WTC11 (cell line): ENCODE measurements around the gene CNTN5. TPM values are rescaled to one million over a fixed set of nuclear protein-coding genes. Genes with fewer than 3 reads are reported as not detected.
"Not testable (repeated sequence)": the region's sequence is repeated elsewhere in the genome, so short reads cannot be mapped to it uniquely, and the experiment has no call there.

Experiments used
- ATAC-seq: fragments of 200-7000 bp; cut with Tn5 transposase; 2 replicates; pipeline ENCODE4 v1.10.0; 2021; ENCODE audit warnings: mild to moderate bottlenecking, moderate library complexity
- CTCF ChIA-PET: fragments of 300-600 bp; sonication (Branson Sonifier 250); formaldehyde crosslinking; loops from one replicate; lab custom pipeline; 2021; ENCODE audit warnings: antibody characterized with exemption; lab: Charles Lee
- POLR2A ChIA-PET: fragments of 350-600 bp; sonication (Branson Sonifier 250); formaldehyde crosslinking; loops from one replicate; lab custom pipeline; 2021; ENCODE audit warnings: antibody characterized with exemption; lab: Charles Lee
- DNase-seq: peaks from one replicate; pipeline ENCODE4 v3.0.0; 2021; ENCODE audit warnings: low spot score
- H3K27ac Mint-ChIP-seq: 2 replicates; pipeline ENCODE4 v1.8.0; 2021; ENCODE audit warnings: mixed read lengths
- H3K27me3 Mint-ChIP-seq: 2 replicates; pipeline ENCODE4 v1.8.0; 2021; ENCODE audit warnings: low read depth, mild to moderate bottlenecking, moderate library complexity, mixed read lengths
- H3K36me3 Mint-ChIP-seq: 2 replicates; pipeline ENCODE4 v1.8.0; 2021; ENCODE audit warnings: mixed read lengths
- H3K4me1 Mint-ChIP-seq: 2 replicates; pipeline ENCODE4 v1.8.0; 2022; ENCODE audit warnings: mixed read lengths
- H3K4me3 Mint-ChIP-seq: 2 replicates; pipeline ENCODE4 v1.8.0; 2021; ENCODE audit warnings: mild to moderate bottlenecking, moderate library complexity, mixed read lengths
- H3K9me3 Mint-ChIP-seq: 2 replicates; pipeline ENCODE4 v1.8.0; 2021; ENCODE audit warnings: mixed read lengths
- AR ChIP-seq: fragments of 250-450 bp; sonication (Bioruptor Pico); IDR thresholded peaks from 2 replicates; pipeline ENCODE4 v1.9.0; 2021; ENCODE audit warnings: mild to moderate bottlenecking
- CBFB ChIP-seq: sonication (generic); formaldehyde crosslinking; IDR thresholded peaks from 2 replicates; pipeline ENCODE4 v1.8.1; 2022; ENCODE audit warnings: mild to moderate bottlenecking, low read depth, missing genetic modification reagents
- FOXJ3 ChIP-seq: sonication (generic); formaldehyde crosslinking; IDR thresholded peaks from 2 replicates; pipeline ENCODE4 v1.9.0; 2021; ENCODE audit warnings: missing genetic modification reagents, mild to moderate bottlenecking, borderline replicate concordance
- FOXK1 ChIP-seq: sonication (generic); formaldehyde crosslinking; IDR thresholded peaks from 2 replicates; pipeline ENCODE4 v1.8.0; 2022; ENCODE audit warnings: mild to moderate bottlenecking, moderate library complexity, missing genetic modification reagents
- MYBL2 ChIP-seq: sonication (generic); formaldehyde crosslinking; IDR thresholded peaks from 2 replicates; pipeline ENCODE4 v1.8.1; 2023; ENCODE audit warnings: mild to moderate bottlenecking, moderate library complexity, missing genetic modification reagents
- NR2C2 ChIP-seq: sonication (generic); formaldehyde crosslinking; IDR thresholded peaks from 2 replicates; pipeline ENCODE4 v1.8.0; 2022; ENCODE audit warnings: mild to moderate bottlenecking, missing genetic modification reagents
- NR3C1 ChIP-seq: sonication (generic); formaldehyde crosslinking; conservative IDR thresholded peaks from 2 replicates; pipeline ENCODE4 v1.8.1; 2023; ENCODE audit warnings: low read depth, mild to moderate bottlenecking, missing genetic modification reagents
- OVOL2 ChIP-seq: fragments of 250-450 bp; sonication (Bioruptor Pico); IDR thresholded peaks from 2 replicates; pipeline ENCODE4 v1.9.0; 2021; ENCODE audit warnings: mild to moderate bottlenecking, borderline replicate concordance
- TCF7 ChIP-seq: sonication (generic); formaldehyde crosslinking; IDR thresholded peaks from 2 replicates; pipeline ENCODE4 v1.8.0; 2022; ENCODE audit warnings: mild to moderate bottlenecking, low read depth, missing genetic modification reagents, moderate library complexity
- TP53 ChIP-seq: sonication (generic); formaldehyde crosslinking; IDR thresholded peaks from 2 replicates; pipeline ENCODE4 v1.8.1; 2023; ENCODE audit warnings: mild to moderate bottlenecking, missing genetic modification reagents
- USF2 ChIP-seq: sonication (generic); formaldehyde crosslinking; IDR thresholded peaks from 2 replicates; pipeline ENCODE4 v1.8.1; 2023; ENCODE audit warnings: mild to moderate bottlenecking, missing genetic modification reagents, moderate library complexity
- ZBTB21 ChIP-seq: sonication (generic); formaldehyde crosslinking; IDR thresholded peaks from 2 replicates; pipeline ENCODE4 v1.8.1; 2023; ENCODE audit warnings: mild to moderate bottlenecking, missing genetic modification reagents, borderline replicate concordance
- ZNF219 ChIP-seq: sonication (generic); formaldehyde crosslinking; IDR thresholded peaks from 2 replicates; pipeline ENCODE4 v1.8.0; 2023; ENCODE audit warnings: missing genetic modification reagents, mild to moderate bottlenecking, borderline replicate concordance
- ZNF232 ChIP-seq: sonication (generic); formaldehyde crosslinking; IDR thresholded peaks from 2 replicates; pipeline ENCODE4 v1.8.0; 2022; ENCODE audit warnings: mild to moderate bottlenecking, missing genetic modification reagents
- ZNF317 ChIP-seq: sonication (generic); formaldehyde crosslinking; IDR thresholded peaks from 2 replicates; pipeline ENCODE4 v1.8.1; 2023; ENCODE audit warnings: low read depth, mild to moderate bottlenecking, moderate library complexity, missing genetic modification reagents, borderline replicate concordance
- total RNA-seq: library from RNA; stranded (reverse); gene quantifications from 3 replicates; pipeline ENCODE4 v1.2.3, GENCODE V29; 2021
- TF ChIP-seq, protein P1 (sequence below): sonication (generic); formaldehyde crosslinking; IDR thresholded peaks from 2 replicates; pipeline ENCODE4 v1.8.0; 2022; ENCODE audit warnings: mild to moderate bottlenecking, missing genetic modification reagents
- TF ChIP-seq, protein P2 (sequence below): sonication (generic); formaldehyde crosslinking; IDR thresholded peaks from 2 replicates; pipeline ENCODE4 v1.8.0; 2023; ENCODE audit warnings: missing genetic modification reagents, mild to moderate bottlenecking, borderline replicate concordance
- TF ChIP-seq, protein P3 (sequence below): sonication (generic); formaldehyde crosslinking; IDR thresholded peaks from 2 replicates; pipeline ENCODE4 v1.8.1; 2022; ENCODE audit warnings: low read depth, missing genetic modification reagents, borderline replicate concordance
- TF ChIP-seq, protein P4 (sequence below): sonication (generic); formaldehyde crosslinking; IDR thresholded peaks from 2 replicates; pipeline ENCODE4 v1.8.1; 2023; ENCODE audit warnings: mild to moderate bottlenecking, missing genetic modification reagents

The CNTN5 gene
- total RNA-seq, 1 experiment from 2014 or later = 0.07 TPM

DNA sequence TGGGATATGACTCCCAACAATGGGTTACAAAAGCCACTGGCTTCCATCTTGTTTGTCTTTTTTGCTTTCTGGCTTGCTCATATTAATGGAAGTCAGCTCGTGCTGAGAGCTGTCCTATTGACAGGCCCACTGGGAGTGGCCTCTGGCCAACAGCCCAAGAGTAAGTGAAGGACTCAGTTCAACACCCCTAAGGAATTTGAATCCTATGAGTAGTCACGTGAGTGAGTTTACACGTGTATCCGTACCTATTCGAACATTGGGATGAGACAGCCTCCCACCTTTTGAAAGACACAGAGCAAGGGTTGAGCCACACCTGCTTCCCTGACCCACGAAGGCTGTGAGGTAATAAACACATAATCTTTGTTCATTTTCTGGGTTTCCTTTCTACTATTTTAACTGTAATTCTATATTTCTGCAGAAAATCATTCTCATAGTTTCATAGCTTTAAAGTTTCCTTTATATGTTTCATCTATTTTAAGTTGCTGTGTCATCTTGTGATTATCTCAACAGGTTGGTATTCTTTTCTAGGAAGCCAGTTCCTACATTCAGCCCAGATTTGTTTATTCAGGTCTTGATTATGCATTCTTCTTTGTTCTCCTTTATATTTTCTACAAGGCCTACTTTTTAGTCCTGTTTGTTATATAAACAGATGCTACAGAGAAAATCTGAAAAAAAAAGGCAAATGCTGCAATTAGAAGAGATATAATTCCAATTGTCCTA is 802.3 kb downstream of the CNTN5 start:
- Mint-ChIP-seq H3K9me3 (peaks cover 4% of the 10 kb centered on the region), H3K27me3 (peaks cover 24% of the 10 kb centered on the region), H3K4me1 (no peaks in the 10 kb centered on the region), H3K27ac (no peak overlapping the region), H3K36me3 (no peaks in the 10 kb centered on the region), H3K4me3 (no peak overlapping the region)
- ChIA-PET CTCF (no interaction called here), POLR2A (no interaction called here)
- TF ChIP-seq, protein P1, sequence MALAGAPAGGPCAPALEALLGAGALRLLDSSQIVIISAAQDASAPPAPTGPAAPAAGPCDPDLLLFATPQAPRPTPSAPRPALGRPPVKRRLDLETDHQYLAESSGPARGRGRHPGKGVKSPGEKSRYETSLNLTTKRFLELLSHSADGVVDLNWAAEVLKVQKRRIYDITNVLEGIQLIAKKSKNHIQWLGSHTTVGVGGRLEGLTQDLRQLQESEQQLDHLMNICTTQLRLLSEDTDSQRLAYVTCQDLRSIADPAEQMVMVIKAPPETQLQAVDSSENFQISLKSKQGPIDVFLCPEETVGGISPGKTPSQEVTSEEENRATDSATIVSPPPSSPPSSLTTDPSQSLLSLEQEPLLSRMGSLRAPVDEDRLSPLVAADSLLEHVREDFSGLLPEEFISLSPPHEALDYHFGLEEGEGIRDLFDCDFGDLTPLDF (CRISPR knock-in tag) = no peak
- TF ChIP-seq ZNF317 (CRISPR knock-in tag) = no peak
- no peak for TF ChIP-seq TCF7
- no peak for TF ChIP-seq FOXK1 (CRISPR knock-in tag)
- TF ChIP-seq ZNF219 (CRISPR knock-in tag) = no peak
- ATAC-seq = no peak
- DNase-seq = no peak

DNA sequence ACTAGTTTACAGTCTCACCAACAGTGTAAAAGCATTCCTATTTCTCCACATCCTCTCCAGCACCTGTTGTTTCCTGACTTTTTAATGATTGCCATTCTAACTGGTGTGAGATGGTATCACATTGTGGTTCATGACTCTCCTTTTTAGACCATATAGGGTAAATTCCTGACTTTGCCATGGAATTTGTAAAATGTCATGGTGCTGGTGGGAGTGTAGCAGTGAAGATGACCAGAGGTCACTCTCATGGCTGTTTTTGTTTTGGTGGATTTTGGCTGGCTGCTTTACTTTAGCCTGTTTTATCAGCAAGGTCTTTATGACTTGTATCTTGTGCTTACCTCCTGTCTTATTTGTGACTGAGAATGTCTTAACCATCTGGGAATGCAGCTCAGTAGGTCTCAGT is 816.0 kb downstream of the CNTN5 start:
- H3K4me1 Mint-ChIP-seq, H3K36me3 Mint-ChIP-seq, CTCF ChIA-PET, H3K27ac Mint-ChIP-seq, DNase-seq, ATAC-seq, H3K4me3 Mint-ChIP-seq, POLR2A ChIA-PET, H3K9me3 Mint-ChIP-seq, H3K27me3 Mint-ChIP-seq: not testable (repeated sequence)

- ATAC-seq (no peak), DNase-seq (no peak)
- Mint-ChIP-seq H3K27ac (no peak overlapping the region), H3K9me3 (no peaks in the 10 kb centered on the region), H3K4me1 (peaks cover 3% of the 10 kb centered on the region; the same call in 1 of the 2 replicates), H3K27me3 (no peaks in the 10 kb centered on the region), H3K4me3 (no peak overlapping the region), H3K36me3 (no peaks in the 10 kb centered on the region)
- POLR2A ChIA-PET = no interaction called here
- CTCF ChIA-PET = no interaction called here
- no peak for TF ChIP-seq CBFB (CRISPR knock-in tag)
- TF ChIP-seq, protein P2, sequence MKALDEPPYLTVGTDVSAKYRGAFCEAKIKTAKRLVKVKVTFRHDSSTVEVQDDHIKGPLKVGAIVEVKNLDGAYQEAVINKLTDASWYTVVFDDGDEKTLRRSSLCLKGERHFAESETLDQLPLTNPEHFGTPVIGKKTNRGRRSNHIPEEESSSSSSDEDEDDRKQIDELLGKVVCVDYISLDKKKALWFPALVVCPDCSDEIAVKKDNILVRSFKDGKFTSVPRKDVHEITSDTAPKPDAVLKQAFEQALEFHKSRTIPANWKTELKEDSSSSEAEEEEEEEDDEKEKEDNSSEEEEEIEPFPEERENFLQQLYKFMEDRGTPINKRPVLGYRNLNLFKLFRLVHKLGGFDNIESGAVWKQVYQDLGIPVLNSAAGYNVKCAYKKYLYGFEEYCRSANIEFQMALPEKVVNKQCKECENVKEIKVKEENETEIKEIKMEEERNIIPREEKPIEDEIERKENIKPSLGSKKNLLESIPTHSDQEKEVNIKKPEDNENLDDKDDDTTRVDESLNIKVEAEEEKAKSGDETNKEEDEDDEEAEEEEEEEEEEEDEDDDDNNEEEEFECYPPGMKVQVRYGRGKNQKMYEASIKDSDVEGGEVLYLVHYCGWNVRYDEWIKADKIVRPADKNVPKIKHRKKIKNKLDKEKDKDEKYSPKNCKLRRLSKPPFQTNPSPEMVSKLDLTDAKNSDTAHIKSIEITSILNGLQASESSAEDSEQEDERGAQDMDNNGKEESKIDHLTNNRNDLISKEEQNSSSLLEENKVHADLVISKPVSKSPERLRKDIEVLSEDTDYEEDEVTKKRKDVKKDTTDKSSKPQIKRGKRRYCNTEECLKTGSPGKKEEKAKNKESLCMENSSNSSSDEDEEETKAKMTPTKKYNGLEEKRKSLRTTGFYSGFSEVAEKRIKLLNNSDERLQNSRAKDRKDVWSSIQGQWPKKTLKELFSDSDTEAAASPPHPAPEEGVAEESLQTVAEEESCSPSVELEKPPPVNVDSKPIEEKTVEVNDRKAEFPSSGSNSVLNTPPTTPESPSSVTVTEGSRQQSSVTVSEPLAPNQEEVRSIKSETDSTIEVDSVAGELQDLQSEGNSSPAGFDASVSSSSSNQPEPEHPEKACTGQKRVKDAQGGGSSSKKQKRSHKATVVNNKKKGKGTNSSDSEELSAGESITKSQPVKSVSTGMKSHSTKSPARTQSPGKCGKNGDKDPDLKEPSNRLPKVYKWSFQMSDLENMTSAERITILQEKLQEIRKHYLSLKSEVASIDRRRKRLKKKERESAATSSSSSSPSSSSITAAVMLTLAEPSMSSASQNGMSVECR (CRISPR knock-in tag) = no peak
- TF ChIP-seq, protein P3, sequence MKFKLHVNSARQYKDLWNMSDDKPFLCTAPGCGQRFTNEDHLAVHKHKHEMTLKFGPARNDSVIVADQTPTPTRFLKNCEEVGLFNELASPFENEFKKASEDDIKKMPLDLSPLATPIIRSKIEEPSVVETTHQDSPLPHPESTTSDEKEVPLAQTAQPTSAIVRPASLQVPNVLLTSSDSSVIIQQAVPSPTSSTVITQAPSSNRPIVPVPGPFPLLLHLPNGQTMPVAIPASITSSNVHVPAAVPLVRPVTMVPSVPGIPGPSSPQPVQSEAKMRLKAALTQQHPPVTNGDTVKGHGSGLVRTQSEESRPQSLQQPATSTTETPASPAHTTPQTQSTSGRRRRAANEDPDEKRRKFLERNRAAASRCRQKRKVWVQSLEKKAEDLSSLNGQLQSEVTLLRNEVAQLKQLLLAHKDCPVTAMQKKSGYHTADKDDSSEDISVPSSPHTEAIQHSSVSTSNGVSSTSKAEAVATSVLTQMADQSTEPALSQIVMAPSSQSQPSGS (CRISPR knock-in tag) = no peak
- no peak for TF ChIP-seq OVOL2 (CRISPR knock-in tag)
- no peak for TF ChIP-seq AR (CRISPR knock-in tag)
- no peak for TF ChIP-seq TP53 (CRISPR knock-in tag)
- TF ChIP-seq, protein P4, sequence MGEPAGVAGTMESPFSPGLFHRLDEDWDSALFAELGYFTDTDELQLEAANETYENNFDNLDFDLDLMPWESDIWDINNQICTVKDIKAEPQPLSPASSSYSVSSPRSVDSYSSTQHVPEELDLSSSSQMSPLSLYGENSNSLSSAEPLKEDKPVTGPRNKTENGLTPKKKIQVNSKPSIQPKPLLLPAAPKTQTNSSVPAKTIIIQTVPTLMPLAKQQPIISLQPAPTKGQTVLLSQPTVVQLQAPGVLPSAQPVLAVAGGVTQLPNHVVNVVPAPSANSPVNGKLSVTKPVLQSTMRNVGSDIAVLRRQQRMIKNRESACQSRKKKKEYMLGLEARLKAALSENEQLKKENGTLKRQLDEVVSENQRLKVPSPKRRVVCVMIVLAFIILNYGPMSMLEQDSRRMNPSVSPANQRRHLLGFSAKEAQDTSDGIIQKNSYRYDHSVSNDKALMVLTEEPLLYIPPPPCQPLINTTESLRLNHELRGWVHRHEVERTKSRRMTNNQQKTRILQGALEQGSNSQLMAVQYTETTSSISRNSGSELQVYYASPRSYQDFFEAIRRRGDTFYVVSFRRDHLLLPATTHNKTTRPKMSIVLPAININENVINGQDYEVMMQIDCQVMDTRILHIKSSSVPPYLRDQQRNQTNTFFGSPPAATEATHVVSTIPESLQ = no peak
- TF ChIP-seq ZNF232 (CRISPR knock-in tag) = no peak
- no peak for TF ChIP-seq MYBL2 (CRISPR knock-in tag)
- TF ChIP-seq FOXJ3 (CRISPR knock-in tag) = no peak
- TF ChIP-seq NR2C2 (CRISPR knock-in tag) = no peak
- TF ChIP-seq NR3C1 (CRISPR knock-in tag) = no peak
- TF ChIP-seq USF2 = no peak
- no peak for TF ChIP-seq ZBTB21
These were observed 821.1 kb downstream of the CNTN5 start for GRCh38 chr11:99841885-99842284.
